Measurements from ENCODE around the gene ARHGAP25. TPM values are rescaled to one million over a fixed set of nuclear protein-coding genes. Genes with fewer than 3 reads are reported as not detected.

ARHGAP25 gene
- total RNA-seq, 1 experiment from 2014 or later: not detected

DNA sequence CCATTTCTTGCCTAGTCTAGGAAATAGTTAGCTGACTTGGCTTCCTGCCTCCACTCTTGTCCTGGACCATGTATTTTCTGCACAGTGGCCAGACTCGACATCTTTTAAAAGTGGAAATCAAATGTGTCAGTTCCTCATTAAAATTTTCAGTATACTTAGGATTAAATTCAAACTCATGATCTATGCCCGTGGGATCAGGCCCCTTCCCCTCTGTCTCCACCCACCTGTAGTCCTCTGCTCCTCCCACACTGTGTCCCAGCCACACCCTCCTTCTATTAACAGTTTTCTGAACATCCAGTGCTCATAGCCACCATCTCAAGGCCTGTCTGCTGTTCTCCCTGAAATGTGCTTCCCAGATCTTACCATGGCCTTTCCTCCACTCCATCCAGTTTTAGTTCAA is 13.3 kb downstream of the ARHGAP25 start:
- Histone ChIP-seq H3K27ac (no peak overlapping the region), H2AFZ (no peak overlapping the region), H4K20me1 (ENCODE audit: insufficient read depth) (no peaks in the 10 kb centered on the region), H3K36me3 (ENCODE audit: low read depth) (no peaks in the 10 kb centered on the region), H3K79me2 (ENCODE audit: low read depth) (no peaks in the 10 kb centered on the region), H3F3A (ENCODE audit: insufficient read depth, low read depth) (no peaks in the 10 kb centered on the region), H3K4me3 (no peak overlapping the region), H3K27me3 (ENCODE audit: insufficient read depth, low read depth) (no peaks in the 10 kb centered on the region), H3K9me2 (ENCODE audit: insufficient read depth) (no peaks in the 10 kb centered on the region), H3K4me2 (no peak overlapping the region), H3K9me3 (ENCODE audit: insufficient read depth, low read depth) (no peaks in the 10 kb centered on the region), H3K4me1 (replicated peaks; ENCODE audit: insufficient read depth) (no peaks in the 10 kb centered on the region)
- intact Hi-C loops (cut with micrococcal nuclease; ENCODE audit: unreplicated experiment): no loop called here
- DNase-seq: no peak
- POLR2A ChIA-PET (ENCODE audit: unreplicated experiment): no interaction called here
- TF ChIP-seq, protein P1, sequence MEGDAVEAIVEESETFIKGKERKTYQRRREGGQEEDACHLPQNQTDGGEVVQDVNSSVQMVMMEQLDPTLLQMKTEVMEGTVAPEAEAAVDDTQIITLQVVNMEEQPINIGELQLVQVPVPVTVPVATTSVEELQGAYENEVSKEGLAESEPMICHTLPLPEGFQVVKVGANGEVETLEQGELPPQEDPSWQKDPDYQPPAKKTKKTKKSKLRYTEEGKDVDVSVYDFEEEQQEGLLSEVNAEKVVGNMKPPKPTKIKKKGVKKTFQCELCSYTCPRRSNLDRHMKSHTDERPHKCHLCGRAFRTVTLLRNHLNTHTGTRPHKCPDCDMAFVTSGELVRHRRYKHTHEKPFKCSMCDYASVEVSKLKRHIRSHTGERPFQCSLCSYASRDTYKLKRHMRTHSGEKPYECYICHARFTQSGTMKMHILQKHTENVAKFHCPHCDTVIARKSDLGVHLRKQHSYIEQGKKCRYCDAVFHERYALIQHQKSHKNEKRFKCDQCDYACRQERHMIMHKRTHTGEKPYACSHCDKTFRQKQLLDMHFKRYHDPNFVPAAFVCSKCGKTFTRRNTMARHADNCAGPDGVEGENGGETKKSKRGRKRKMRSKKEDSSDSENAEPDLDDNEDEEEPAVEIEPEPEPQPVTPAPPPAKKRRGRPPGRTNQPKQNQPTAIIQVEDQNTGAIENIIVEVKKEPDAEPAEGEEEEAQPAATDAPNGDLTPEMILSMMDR (conservative IDR thresholded peaks at IDR 0.05): no peak
- TF ChIP-seq EZH2 (IDR thresholded peaks at IDR 0.05; ENCODE audit: low read depth): no peak
- CTCF ChIA-PET: no interaction called here
- no TSS peak for BruUV-seq (replicated peaks)

DNA sequence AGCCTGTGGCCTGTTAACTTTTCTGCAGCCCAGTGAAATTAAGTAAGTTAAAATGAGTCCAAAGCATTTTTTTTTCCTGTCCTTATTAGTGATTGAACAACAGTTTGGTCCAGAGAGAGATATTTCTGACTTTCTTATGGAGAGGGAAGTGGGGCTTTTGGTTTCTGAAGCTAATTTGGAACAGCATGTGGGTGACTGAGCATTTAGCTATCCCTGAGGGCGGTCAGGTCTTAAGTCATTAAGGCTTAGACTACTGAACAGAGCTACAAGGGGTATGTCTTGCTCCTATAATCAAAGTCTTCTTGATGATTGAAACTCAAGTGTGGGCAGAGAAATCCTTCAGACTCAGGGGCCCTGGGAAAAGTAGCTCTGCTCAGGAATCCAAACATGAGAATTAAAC is 14.0 kb downstream of the ARHGAP25 start:
- Histone ChIP-seq H3K4me2 (no peak overlapping the region), H3K79me2 (ENCODE audit: low read depth) (no peaks in the 10 kb centered on the region), H3K9me3 (ENCODE audit: insufficient read depth, low read depth) (no peaks in the 10 kb centered on the region), H3K4me3 (no peak overlapping the region), H3K36me3 (ENCODE audit: low read depth) (no peaks in the 10 kb centered on the region), H3K27ac (no peak overlapping the region), H3K27me3 (ENCODE audit: insufficient read depth, low read depth) (no peaks in the 10 kb centered on the region), H2AFZ (no peak overlapping the region), H3K9me2 (ENCODE audit: insufficient read depth) (no peaks in the 10 kb centered on the region), H3K4me1 (replicated peaks; ENCODE audit: insufficient read depth) (no peaks in the 10 kb centered on the region), H4K20me1 (ENCODE audit: insufficient read depth) (no peaks in the 10 kb centered on the region), H3F3A (ENCODE audit: insufficient read depth, low read depth) (no peaks in the 10 kb centered on the region)
- ChIA-PET CTCF (no interaction called here), POLR2A (ENCODE audit: unreplicated experiment) (no interaction called here)
- no peak for DNase-seq
- intact Hi-C loops (cut with micrococcal nuclease; ENCODE audit: unreplicated experiment): no loop called here
- no peak for TF ChIP-seq EZH2 (IDR thresholded peaks at IDR 0.05; ENCODE audit: low read depth)
- TF ChIP-seq, protein P1 (conservative IDR thresholded peaks at IDR 0.05): no peak
- BruUV-seq (replicated peaks): no TSS peak

DNA sequence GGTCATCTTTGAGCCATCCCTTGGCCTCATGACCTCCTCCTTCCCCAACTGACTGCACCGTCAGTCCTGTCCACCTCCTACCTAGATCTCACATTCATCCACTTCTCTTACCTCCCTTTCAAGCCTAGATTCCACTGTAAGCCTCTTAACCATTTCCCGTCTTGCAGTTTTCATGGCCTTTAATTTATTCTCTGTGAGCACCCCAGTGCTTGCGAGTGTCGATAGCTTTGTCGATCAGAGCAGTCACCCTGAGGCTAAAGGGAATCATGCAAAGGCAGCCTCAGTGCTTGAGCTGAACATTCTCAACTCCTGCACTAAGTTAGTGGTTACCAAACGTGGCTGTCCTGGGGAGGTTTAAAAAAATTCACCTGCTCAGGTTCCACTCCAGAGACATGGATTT is 14.7 kb downstream of the ARHGAP25 start:
- no peaks in the 10 kb centered on the region for H4K20me1 ChIP-seq (ENCODE audit: insufficient read depth)
- no peak overlapping the region for H3K27ac ChIP-seq
- no peaks in the 10 kb centered on the region for H3K4me1 ChIP-seq (replicated peaks; ENCODE audit: insufficient read depth)
- no peaks in the 10 kb centered on the region for H3K9me2 ChIP-seq (ENCODE audit: insufficient read depth)
- no peaks in the 10 kb centered on the region for H3K36me3 ChIP-seq (ENCODE audit: low read depth)
- H3K79me2 ChIP-seq (ENCODE audit: low read depth): no peaks in the 10 kb centered on the region
- ChIA-PET POLR2A (ENCODE audit: unreplicated experiment) (no interaction called here), CTCF (no interaction called here)
- no peaks in the 10 kb centered on the region for H3F3A ChIP-seq (ENCODE audit: insufficient read depth, low read depth)
- no peaks in the 10 kb centered on the region for H3K27me3 ChIP-seq (ENCODE audit: insufficient read depth, low read depth)
- DNase-seq: no peak
- H3K4me3 ChIP-seq: no peak overlapping the region
- H3K4me2 ChIP-seq: no peak overlapping the region
- no TSS peak for BruUV-seq (replicated peaks)
- no peak overlapping the region for H2AFZ ChIP-seq
- intact Hi-C loops (cut with micrococcal nuclease; ENCODE audit: unreplicated experiment): no loop called here
- H3K9me3 ChIP-seq (ENCODE audit: insufficient read depth, low read depth): no peaks in the 10 kb centered on the region
- TF ChIP-seq, protein P1 (conservative IDR thresholded peaks at IDR 0.05): no peak
- TF ChIP-seq EZH2 (IDR thresholded peaks at IDR 0.05; ENCODE audit: low read depth): no peak

All from PC-9 (cell line).